Suprapubic skin (tissue), 4 donors: Measurements from ENCODE around the gene LANCL2.
A peak's percentile ranks its signal among the peaks of the same experiment; 100 is the strongest.

Experiments
- EP300 ChIP-seq: sonication (generic); formaldehyde crosslinking; IDR thresholded peaks from one replicate; pipeline ENCODE4 v1.6.1; 2017; ENCODE audit warnings: antibody characterized with exemption
- POLR2A ChIP-seq, 2 donors: fragments of 450-650 bp; IDR thresholded peaks; one replicate each; pipeline ENCODE4 v1.6.1; 2017; ENCODE audit warnings: antibody characterized with exemption in 2 of 2, mild to moderate bottlenecking in 2 of 2, moderate library complexity in 2 of 2
- POLR2AphosphoS5 ChIP-seq, 3 donors: sonication (generic); formaldehyde crosslinking; IDR thresholded peaks; one replicate each; pipeline ENCODE4 v1.6.1; 2017; ENCODE audit warnings: antibody characterized with exemption in 3 of 3
- TF ChIP-seq, protein P1 (sequence below), 2 donors: fragments of 200-600 bp in 1 of 2; fragments of 450-650 bp in 1 of 2; sonication (generic) in 1 of 2; IDR thresholded peaks; one replicate each; pipeline ENCODE4 v1.5.1; 2016 to 2019; ENCODE audit warnings: antibody characterized with exemption in 2 of 2, mild to moderate bottlenecking in 1 of 2, moderate library complexity in 1 of 2

DNA sequence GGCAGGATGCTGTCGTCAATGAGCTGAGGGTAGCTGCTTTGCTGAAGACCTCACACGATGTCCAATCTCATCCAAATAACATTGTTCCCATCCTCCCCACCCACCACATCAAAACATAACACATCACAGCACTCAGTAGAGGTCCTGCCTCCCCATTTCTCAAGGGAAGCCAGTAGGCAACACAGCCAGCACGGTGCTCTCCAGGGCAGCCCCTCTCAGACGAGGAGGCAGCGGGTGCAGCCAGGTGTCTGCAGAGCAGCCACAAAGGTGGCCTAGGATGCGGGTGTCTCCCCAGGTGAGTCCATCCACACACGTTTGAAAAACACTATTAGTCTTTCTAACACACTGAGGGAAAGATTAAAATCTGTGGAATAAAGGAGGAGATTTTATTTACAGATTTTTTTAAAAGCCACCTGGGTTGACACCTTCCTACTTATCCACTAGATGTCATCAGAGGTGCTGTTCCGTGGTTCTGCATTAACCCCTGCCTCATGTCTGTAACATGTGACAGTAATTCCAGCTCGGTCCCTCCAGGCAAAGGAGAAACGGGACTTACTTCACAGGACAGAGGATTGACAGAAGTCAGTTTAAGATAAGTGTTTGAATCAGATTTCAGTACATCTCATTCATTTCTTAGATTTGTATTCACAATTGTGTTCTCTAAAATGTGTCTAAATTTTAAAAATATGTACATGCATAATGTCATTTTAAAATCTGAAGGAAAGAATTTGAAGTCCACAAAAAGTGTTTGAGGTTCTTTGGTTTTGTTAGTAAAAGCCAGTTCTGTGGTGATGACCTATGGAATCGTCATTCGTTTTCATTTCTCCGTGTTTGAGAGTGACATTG, 68.0 kb downstream of the LANCL2 start:
- TF ChIP-seq, protein P1, sequence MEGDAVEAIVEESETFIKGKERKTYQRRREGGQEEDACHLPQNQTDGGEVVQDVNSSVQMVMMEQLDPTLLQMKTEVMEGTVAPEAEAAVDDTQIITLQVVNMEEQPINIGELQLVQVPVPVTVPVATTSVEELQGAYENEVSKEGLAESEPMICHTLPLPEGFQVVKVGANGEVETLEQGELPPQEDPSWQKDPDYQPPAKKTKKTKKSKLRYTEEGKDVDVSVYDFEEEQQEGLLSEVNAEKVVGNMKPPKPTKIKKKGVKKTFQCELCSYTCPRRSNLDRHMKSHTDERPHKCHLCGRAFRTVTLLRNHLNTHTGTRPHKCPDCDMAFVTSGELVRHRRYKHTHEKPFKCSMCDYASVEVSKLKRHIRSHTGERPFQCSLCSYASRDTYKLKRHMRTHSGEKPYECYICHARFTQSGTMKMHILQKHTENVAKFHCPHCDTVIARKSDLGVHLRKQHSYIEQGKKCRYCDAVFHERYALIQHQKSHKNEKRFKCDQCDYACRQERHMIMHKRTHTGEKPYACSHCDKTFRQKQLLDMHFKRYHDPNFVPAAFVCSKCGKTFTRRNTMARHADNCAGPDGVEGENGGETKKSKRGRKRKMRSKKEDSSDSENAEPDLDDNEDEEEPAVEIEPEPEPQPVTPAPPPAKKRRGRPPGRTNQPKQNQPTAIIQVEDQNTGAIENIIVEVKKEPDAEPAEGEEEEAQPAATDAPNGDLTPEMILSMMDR (IDR thresholded peaks at IDR 0.05): peak in 1 of 2 donors; percentile 11
- TF ChIP-seq POLR2A (IDR thresholded peaks at IDR 0.05) (no peak), POLR2AphosphoS5 (IDR thresholded peaks at IDR 0.05) (no peak), EP300 (no peak)
